Ovary (tissue), 9 donors: ENCODE measurements around the gene ZNF660. TPM values are rescaled to one million over a fixed set of nuclear protein-coding genes. Genes with fewer than 3 reads are reported as not detected.

Source experiments
- DNase-seq, 5 donors: peaks; one replicate each; pipeline ENCODE4 v3.0.0-alpha.2; 2019 to 2020
- H3K27ac ChIP-seq, 2 donors: fragments of 200-600 bp; one replicate each; pipeline versions ENCODE4 v1.5.1 to v1.8.0; 2019 to 2022
- H3K27me3 ChIP-seq: fragments of 200-600 bp; one replicate; pipeline ENCODE4 v1.8.0; 2022
- H3K36me3 ChIP-seq: fragments of 200-600 bp; sonication (generic); one replicate; pipeline ENCODE4 v1.5.1; 2019
- H3K4me1 ChIP-seq: one replicate; pipeline ENCODE4 v1.8.1; 2013; ENCODE audit warnings: mild to moderate bottlenecking, moderate library complexity; ENCODE audit not compliant: insufficient read depth
- H3K4me3 ChIP-seq: fragments of 200-600 bp; sonication (generic); one replicate; pipeline ENCODE4 v1.5.1; 2017
- H3K9me3 ChIP-seq, 2 donors: fragments of 200-600 bp in 1 of 2; sonication (generic) in 1 of 2; one replicate each; pipeline versions ENCODE4 v1.5.1 to v1.8.1; 2013 to 2019; ENCODE audit warnings: mild to moderate bottlenecking in 1 of 2, moderate library complexity in 1 of 2
- EP300 ChIP-seq: sonication (generic); formaldehyde crosslinking; IDR thresholded peaks from one replicate; pipeline ENCODE4 v1.6.1; 2017; ENCODE audit warnings: antibody characterized with exemption
- POLR2A ChIP-seq: fragments of 450-650 bp; IDR thresholded peaks from one replicate; pipeline ENCODE4 v1.6.1; 2017; ENCODE audit warnings: antibody characterized with exemption, mild to moderate bottlenecking, moderate library complexity
- WGBS, 3 donors: extraction: QIAGEN DNeasy Blood & Tissue Kit in 1 of 3; methylation state at CpG; one replicate each; pipeline versions ENCODE4 v1.1.5 to v1.1.7; 2013 to 2017; 5-methylcytosine and 5-hydroxymethylcytosine counted together
- intact Hi-C, 4 donors: fragments of 100-400 bp; cut with DNase I; formaldehyde crosslinking; loops; one replicate each; pipeline versions ENCODE4 v1.11.0 to v1.15.1; 2022 to 2023
- polyA plus RNA-seq, 2 donors: library from polyadenylated mRNA; stranded (reverse); fragments of 200-250 nt in 1 of 2; fragments of 350-450 nt in 1 of 2; fragmentation: Illumina TruSeq in 1 of 2; extraction: RNeasy Lipid Tissue Mini Kit (QIAGEN cat#74804) in 1 of 2; gene quantifications; one replicate each; pipeline ENCODE4 v1.2.3, GENCODE V29; 2013 to 2014
- total RNA-seq, 7 donors: library from RNA; depleted of rRNA in 2 of 7; stranded (reverse); fragments of >200 nt in 2 of 7; fragmentation: NEBNext Ultra II Directional in 3 of 7; extraction: Animal tissue kit (Norgen Biotek cat#: 25700) in 3 of 7; gene quantifications; one replicate each; pipeline versions ENCODE4 v1.1.0 to v1.2.4, GENCODE V29; 2016 to 2023
- TF ChIP-seq, protein P1 (sequence below), 3 donors: fragments of 450-650 bp in 2 of 3; fragments of 200-600 bp in 1 of 3; IDR thresholded peaks; one replicate each; pipeline versions ENCODE4 v1.5.1 to v1.8.0; 2016 to 2022; ENCODE audit warnings: antibody characterized with exemption in 3 of 3, mild to moderate bottlenecking in 1 of 3
- donor health status: DM: no; HTN: no; CAD: no; lungs with moderate emphysema.
- donor health status: DM: no; HTN: no; CAD: no.
- donor health status: Bipolar disorder and iron deficiency.
- donor health status: DM: yes; HTN: yes; CAD: no.
- donor health status: DM: no; HTN: no; CAD: no.
- donor health status: DM: yes; HTN: yes; CAD: no.

ZNF660 gene
- total and polyA plus RNA-seq, 9 donors = 4.5 to 18.4 (median 11.2) TPM

GRCh38 chr3:44596621-44597020, 11.9 kb downstream of the ZNF660 start:
- Histone ChIP-seq H3K27ac (no peak overlapping the region), H3K4me1 (no peaks in the 10 kb centered on the region), H3K36me3 (no peaks in the 10 kb centered on the region), H3K9me3 (peaks cover 5 to 45% of the 10 kb centered on the region in 2 donors), H3K27me3 (no peaks in the 10 kb centered on the region), H3K4me3 (no peak overlapping the region)
- DNase-seq = no peak
- TF ChIP-seq POLR2A = no peak
- TF ChIP-seq, protein P1, sequence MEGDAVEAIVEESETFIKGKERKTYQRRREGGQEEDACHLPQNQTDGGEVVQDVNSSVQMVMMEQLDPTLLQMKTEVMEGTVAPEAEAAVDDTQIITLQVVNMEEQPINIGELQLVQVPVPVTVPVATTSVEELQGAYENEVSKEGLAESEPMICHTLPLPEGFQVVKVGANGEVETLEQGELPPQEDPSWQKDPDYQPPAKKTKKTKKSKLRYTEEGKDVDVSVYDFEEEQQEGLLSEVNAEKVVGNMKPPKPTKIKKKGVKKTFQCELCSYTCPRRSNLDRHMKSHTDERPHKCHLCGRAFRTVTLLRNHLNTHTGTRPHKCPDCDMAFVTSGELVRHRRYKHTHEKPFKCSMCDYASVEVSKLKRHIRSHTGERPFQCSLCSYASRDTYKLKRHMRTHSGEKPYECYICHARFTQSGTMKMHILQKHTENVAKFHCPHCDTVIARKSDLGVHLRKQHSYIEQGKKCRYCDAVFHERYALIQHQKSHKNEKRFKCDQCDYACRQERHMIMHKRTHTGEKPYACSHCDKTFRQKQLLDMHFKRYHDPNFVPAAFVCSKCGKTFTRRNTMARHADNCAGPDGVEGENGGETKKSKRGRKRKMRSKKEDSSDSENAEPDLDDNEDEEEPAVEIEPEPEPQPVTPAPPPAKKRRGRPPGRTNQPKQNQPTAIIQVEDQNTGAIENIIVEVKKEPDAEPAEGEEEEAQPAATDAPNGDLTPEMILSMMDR (IDR thresholded peaks at IDR 0.05) = no peak
- TF ChIP-seq EP300 = no peak
- intact Hi-C loops = no loop called here
- 81 to 96% (median 82%) methylated on average over 1 of the region's 1 CpG for WGBS, 3 donors

GRCh38 chr3:44601749-44602148, 17.0 kb downstream of the ZNF660 start:
- TF ChIP-seq, protein P1 (IDR thresholded peaks at IDR 0.05) = no peak
- TF ChIP-seq POLR2A (no peak), EP300 (no peak)
- H3K27ac ChIP-seq = no peak overlapping the region
- H3K9me3 ChIP-seq = peaks cover 0 to 22% of the 10 kb centered on the region in 2 donors
- intact Hi-C loops = no loop called here
- H3K4me3 ChIP-seq = no peak overlapping the region
- no peak for DNase-seq
- no peaks in the 10 kb centered on the region for H3K36me3 ChIP-seq
- H3K27me3 ChIP-seq = no peaks in the 10 kb centered on the region
- 92 to 100% (median 98%) methylated on average over 2 of the region's 2 CpGs for WGBS, 3 donors
- no peaks in the 10 kb centered on the region for H3K4me1 ChIP-seq

- Histone ChIP-seq H3K27ac (no peak overlapping the region), H3K36me3 (no peaks in the 10 kb centered on the region), H3K4me3 (no peak overlapping the region), H3K9me3 (no peaks in the 10 kb centered on the region), H3K4me1 (no peaks in the 10 kb centered on the region), H3K27me3 (no peaks in the 10 kb centered on the region)
- no peak for DNase-seq
- intact Hi-C loops = no loop called here
- TF ChIP-seq EP300 = no peak
- TF ChIP-seq POLR2A = no peak
- TF ChIP-seq, protein P1 (IDR thresholded peaks at IDR 0.05) = no peak
These were observed 27.9 kb downstream of the ZNF660 start for GRCh38 chr3:44612678-44613077.

GRCh38 chr3:44624749-44625480, 40.2 kb downstream of the ZNF660 start, which contains the start of gene ZNF197:
Gene ZNF197 (plus strand): TSS chr3:44625036. CDS start chr3:44629155, 4,119 bp downstream.
- no peak for TF ChIP-seq EP300
- intact Hi-C loops = loop anchor here in 2 of 4 donors (10.0 kb wide), 2 partner anchors 150 to 290 kb away; partner anchors contain the start of genes TCAIM (in 1 of the 2) and ZNF445 (in 1 of the 2)
- no peaks in the 10 kb centered on the region for H3K27me3 ChIP-seq
- H3K36me3 ChIP-seq = no peaks in the 10 kb centered on the region
- peak within 1 kb of the TSS; percentile 90 for H3K4me3 ChIP-seq
- peaks cover 5% of the 10 kb centered on the region for H3K4me1 ChIP-seq
- no peaks in the 10 kb centered on the region for H3K9me3 ChIP-seq
- H3K27ac ChIP-seq = peak within 1 kb of the TSS; percentile 71 to 73
- peak; percentile 75 to 85 (median 81) for DNase-seq
- 0 to 1% (median 0%) methylated on average over 44 to 47 of the region's 47 CpGs for WGBS, 3 donors

DNA sequence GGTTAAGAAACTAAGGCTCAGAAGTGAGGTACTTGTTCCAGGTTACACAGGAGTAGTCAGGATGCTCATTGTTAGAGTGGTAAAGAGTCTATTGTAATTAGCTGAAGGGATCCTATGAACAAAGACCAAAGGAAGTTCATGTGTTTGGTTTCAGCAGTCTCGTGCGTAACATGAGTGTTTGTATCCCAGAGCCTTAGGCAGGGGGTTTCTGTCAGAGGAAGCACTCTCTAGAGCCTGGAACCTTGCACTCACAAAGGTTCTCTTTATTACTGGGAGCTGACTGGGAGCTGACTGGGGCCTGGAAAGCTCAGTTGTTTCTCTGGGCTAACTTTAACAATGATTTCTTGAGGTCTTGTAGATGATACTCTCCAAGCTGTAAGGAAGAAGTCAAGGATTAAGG, 44.0 kb downstream of the ZNF660 start:
- intact Hi-C loops = loop anchor here in 2 of 4 donors (10.0 kb wide), 2 partner anchors 154 to 294 kb away; partner anchors contain the start of genes TCAIM (in 1 of the 2) and ZNF445 (in 1 of the 2)

More for the DNA sequence above, 44.0 kb downstream of the ZNF660 start:
- Histone ChIP-seq H3K27me3 (no peaks in the 10 kb centered on the region), H3K36me3 (no peaks in the 10 kb centered on the region), H3K4me1 (peaks cover 5% of the 10 kb centered on the region), H3K27ac (no peak overlapping the region), H3K4me3 (no peak overlapping the region), H3K9me3 (no peaks in the 10 kb centered on the region)
- TF ChIP-seq EP300 (no peak), POLR2A (no peak)
- TF ChIP-seq, protein P1 (IDR thresholded peaks at IDR 0.05) = no peak
- no peak for DNase-seq
- 88 to 98% (median 90%) methylated on average over 2 of the region's 2 CpGs for WGBS, 3 donors
